Spinal cord (tissue), 4 donors: Measurements from ENCODE around the gene GON7. TPM values are rescaled to one million over a fixed set of nuclear protein-coding genes. Genes with fewer than 3 reads are reported as not detected.

Source experiments
- polyA plus RNA-seq, 2 donors: library from polyadenylated mRNA; unstranded; fragments of 120-200 nt; gene quantifications; one replicate each; pipeline ENCODE4 v1.2.1, GENCODE V29; 2013; ENCODE audit not compliant: insufficient read length in 2 of 2
- total RNA-seq, 2 donors: library from RNA; depleted of rRNA in 1 of 2; stranded (reverse); fragments of 120-200 nt in 1 of 2; fragments of >200 nt in 1 of 2; gene quantifications; one replicate each; pipeline versions ENCODE4 v1.2.3 to v1.2.4, GENCODE V29; 2013 to 2014

The GON7 gene
- total and polyA plus RNA-seq, 4 donors = 13.6 to 22.0 (median 16.8) TPM

Other genes starting within 250 kb of the GON7 start
- gene ITPK1, start 91.1 kb downstream of the GON7 start, total RNA-seq = 10 to 100 TPM; 33.8 to 40.2 TPM
- gene ITPK1, start 91.1 kb downstream of the GON7 start, polyA plus RNA-seq = 100 to 1,000 TPM; 126 to 147 TPM
- 100 to 1,000 TPM in 1 of 2 donors, 10 to 100 TPM in 1; 68.3 to 149 TPM for gene MOAP1, start 22.2 kb downstream of the GON7 start, total RNA-seq
- gene MOAP1, start 22.2 kb downstream of the GON7 start, polyA plus RNA-seq = 100 to 1,000 TPM; 145 to 157 TPM
- gene LYSET, start 21.7 kb downstream of the GON7 start, total RNA-seq = 10 to 100 TPM; 11.6 to 19.9 TPM
- 10 to 100 TPM; 29.1 to 32.8 TPM for gene LYSET, start 21.7 kb downstream of the GON7 start, polyA plus RNA-seq
- gene UBR7, start 191 bp upstream of the GON7 start, total RNA-seq = 10 to 100 TPM; 28.2 to 40.1 TPM
- gene UBR7, start 191 bp upstream of the GON7 start, polyA plus RNA-seq = 10 to 100 TPM; 38.2 to 41.4 TPM
- 10 to 100 TPM; 27.7 to 41.8 TPM for gene BTBD7, start 126.0 kb upstream of the GON7 start, total RNA-seq
- gene BTBD7, start 126.0 kb upstream of the GON7 start, polyA plus RNA-seq = 10 to 100 TPM; 19.1 to 22.0 TPM
- not detected for gene COX8C, start 140.1 kb upstream of the GON7 start, total RNA-seq
- gene COX8C, start 140.1 kb upstream of the GON7 start, polyA plus RNA-seq = under 1 TPM in 1 of 2 donors, not detected in 1; 0.30 TPM
- gene UNC79, start 223.9 kb upstream of the GON7 start, total RNA-seq = 10 to 100 TPM in 1 of 2 donors, 1 to 10 TPM in 1; 7.9 to 20.7 TPM
- 10 to 100 TPM; 15.0 to 15.2 TPM for gene UNC79, start 223.9 kb upstream of the GON7 start, polyA plus RNA-seq